SU-DHL-6 (cell line): Measurements from ENCODE around the gene TNKS1BP1.

ENCODE experiments used
- EZH2phosphoT487 ChIP-seq: fragments of 200-600 bp; sonication (generic), shearing (Covaris generic); conservative IDR thresholded peaks from 2 replicates; pipeline ENCODE4 v1.6.1; 2018; ENCODE audit warnings: mild to moderate bottlenecking, antibody characterized with exemption, low read length, moderate library complexity, mixed read lengths
- TF ChIP-seq, protein P1 (sequence below): fragments of 200-600 bp; sonication (generic); IDR thresholded peaks from one replicate; pipeline ENCODE4 v1.5.1; 2017; ENCODE audit warnings: antibody characterized with exemption, mild to moderate bottlenecking, low read length, moderate library complexity; ENCODE audit not compliant: insufficient read depth, poor library complexity, severe bottlenecking

DNA sequence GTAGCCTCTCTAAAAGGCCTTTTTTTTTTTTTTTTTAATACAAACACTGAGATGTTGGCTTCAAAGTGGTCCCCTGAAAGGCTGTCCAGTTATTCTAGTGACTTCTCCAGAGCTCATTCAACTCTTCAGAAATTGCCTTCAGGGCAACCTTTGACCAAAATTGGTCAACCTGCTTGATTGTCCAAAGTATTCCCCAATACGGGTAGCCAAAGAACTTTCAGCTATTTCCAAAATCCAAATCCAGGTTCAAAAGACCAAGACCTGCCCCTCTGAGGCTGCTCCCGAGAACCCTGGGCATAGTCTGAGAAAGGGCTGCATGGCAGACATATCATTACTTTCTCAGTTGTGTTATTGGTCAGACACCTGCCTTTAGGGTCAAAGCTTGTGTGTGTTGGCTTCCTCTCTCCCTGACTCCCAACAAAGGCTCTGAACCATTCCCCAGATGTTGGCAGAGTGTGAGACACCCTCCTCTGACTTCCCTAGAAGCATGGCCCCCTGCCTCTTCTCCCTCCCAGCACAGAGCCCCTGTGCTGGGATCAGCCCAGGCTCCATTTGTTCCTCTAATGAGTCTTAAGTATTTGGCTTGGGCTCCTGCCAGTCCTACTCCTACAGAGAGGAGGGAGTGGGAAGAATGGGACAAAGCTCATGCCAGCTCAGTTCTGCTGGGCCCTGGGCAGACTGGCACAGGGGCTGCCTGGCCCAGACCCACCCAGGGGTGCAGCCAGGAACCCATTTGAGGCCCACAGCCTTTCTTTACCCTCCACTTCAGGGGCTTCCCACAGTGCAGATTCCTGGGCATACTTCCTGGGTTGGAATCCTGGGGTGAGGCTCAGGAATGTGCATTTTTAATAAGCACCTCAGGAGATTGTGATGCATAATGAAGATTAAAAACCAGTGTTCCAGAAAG, 30.3 kb downstream of the TNKS1BP1 start:
- TF ChIP-seq, protein P1, sequence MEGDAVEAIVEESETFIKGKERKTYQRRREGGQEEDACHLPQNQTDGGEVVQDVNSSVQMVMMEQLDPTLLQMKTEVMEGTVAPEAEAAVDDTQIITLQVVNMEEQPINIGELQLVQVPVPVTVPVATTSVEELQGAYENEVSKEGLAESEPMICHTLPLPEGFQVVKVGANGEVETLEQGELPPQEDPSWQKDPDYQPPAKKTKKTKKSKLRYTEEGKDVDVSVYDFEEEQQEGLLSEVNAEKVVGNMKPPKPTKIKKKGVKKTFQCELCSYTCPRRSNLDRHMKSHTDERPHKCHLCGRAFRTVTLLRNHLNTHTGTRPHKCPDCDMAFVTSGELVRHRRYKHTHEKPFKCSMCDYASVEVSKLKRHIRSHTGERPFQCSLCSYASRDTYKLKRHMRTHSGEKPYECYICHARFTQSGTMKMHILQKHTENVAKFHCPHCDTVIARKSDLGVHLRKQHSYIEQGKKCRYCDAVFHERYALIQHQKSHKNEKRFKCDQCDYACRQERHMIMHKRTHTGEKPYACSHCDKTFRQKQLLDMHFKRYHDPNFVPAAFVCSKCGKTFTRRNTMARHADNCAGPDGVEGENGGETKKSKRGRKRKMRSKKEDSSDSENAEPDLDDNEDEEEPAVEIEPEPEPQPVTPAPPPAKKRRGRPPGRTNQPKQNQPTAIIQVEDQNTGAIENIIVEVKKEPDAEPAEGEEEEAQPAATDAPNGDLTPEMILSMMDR, result no peak
- TF ChIP-seq EZH2phosphoT487, result no peak
